K562 (cell line): ENCODE measurements around the gene FBXL13. TPM values are rescaled to one million over a fixed set of nuclear protein-coding genes. Genes with fewer than 3 reads are reported as not detected.
A peak's percentile ranks its signal among the peaks of the same experiment; 100 is the strongest.

ENCODE experiments used
- ATAC-seq: fragments of 200-7000 bp; cut with Tn5 transposase; 3 replicates; pipeline ENCODE4 v1.9.1; 2020; ENCODE audit warnings: moderate library complexity
- BruUV-seq: library from RNA; stranded (reverse); fragments of 400-500 nt; replicated peaks from 2 replicates; lab custom pipeline; 2021; lab: Mats Ljungman, UMichigan
- CTCF ChIA-PET: fragments of 300-600 bp; formaldehyde crosslinking; extraction: SDS; loops from one replicate; lab custom pipeline; 2021; ENCODE audit warnings: low intra/inter-chr PET ratio; lab: Yijun Ruan, JAX
- POLR2A ChIA-PET: fragments of 300-600, 350-650 bp; sonication (Branson Sonifier 250); formaldehyde crosslinking; extraction: SDS; loops from one replicate; lab custom pipeline; 2021; ENCODE audit warnings: antibody characterized with exemption, inconsistent platforms; lab: Yijun Ruan, JAX
- DNase-seq, 4 experiments: peaks; one replicate each; pipeline versions ENCODE4 v3.0.0 to v3.0.0-alpha.2; 2011 to 2018; ENCODE audit warnings: low spot score in 3 of 4, mixed read lengths in 3 of 4; ENCODE audit errors: extremely low read depth in 1 of 4
- FAIRE-seq: peaks from 2 replicates; lab custom pipeline; 2011; peaks lifted over from hg19 to GRCh38; lab: Jason Lieb, UNC
- H2AFZ ChIP-seq: 2 replicates; pipeline ENCODE4 v1.6.0; 2011; ENCODE audit warnings: low read depth, low read length, control low read depth, inconsistent platforms
- H3K27ac ChIP-seq: fragments of 200-600 bp; 3 replicates; pipeline ENCODE4 v1.8.0; 2011; ENCODE audit warnings: low read depth, mild to moderate bottlenecking, control low read depth, inconsistent platforms, low read length, moderate library complexity, mixed read lengths; ENCODE audit errors: extremely low read depth
- H3K27me3 ChIP-seq, 2 experiments: fragments of 300-600 bp in 1 of 2; 2 replicates in 1 of 2; 3 replicates in 1 of 2; pipeline versions ENCODE4 v1.6.0 to v1.8.0; 2011; ENCODE audit warnings: inconsistent platforms in 2 of 2, low read length in 2 of 2, mild to moderate bottlenecking in 1 of 2, mixed read lengths in 1 of 2, moderate library complexity in 1 of 2; ENCODE audit not compliant: control insufficient read depth in 2 of 2, insufficient read depth in 2 of 2
- H3K36me3 ChIP-seq: fragments of 300-600 bp; 3 replicates; pipeline ENCODE4 v1.8.0; 2011; ENCODE audit warnings: mild to moderate bottlenecking, low read length, inconsistent platforms; ENCODE audit not compliant: control insufficient read depth, insufficient read depth
- H3K4me1 ChIP-seq, 2 experiments: fragments of 200-600 bp in 1 of 2; replicated peaks in 1 of 2; 2 replicates in 1 of 2; 3 replicates in 1 of 2; pipeline versions ENCODE4 v1.5.1 to v1.8.0; 2011; ENCODE audit warnings: inconsistent platforms in 2 of 2, low read length in 2 of 2, mild to moderate bottlenecking in 1 of 2, mixed read lengths in 1 of 2, moderate library complexity in 1 of 2; ENCODE audit not compliant: control insufficient read depth in 2 of 2, insufficient read depth in 2 of 2
- H3K4me2 ChIP-seq: 2 replicates; pipeline ENCODE4 v1.6.1; 2011; ENCODE audit warnings: low read length, control low read depth, inconsistent platforms, mixed read lengths; ENCODE audit not compliant: insufficient read depth
- H3K4me3 ChIP-seq: fragments of 200-600 bp; sonication (generic), shearing (Covaris generic); 2 replicates; pipeline ENCODE4 v1.5.1; 2016; ENCODE audit warnings: control low read depth, inconsistent platforms
- H3K79me2 ChIP-seq: fragments of 200-600 bp; 3 replicates; pipeline ENCODE4 v1.8.0; 2011; ENCODE audit warnings: low read length, inconsistent platforms; ENCODE audit not compliant: control insufficient read depth, insufficient read depth
- H3K9ac ChIP-seq, 2 experiments: 2 replicates each; pipeline versions ENCODE4 v1.6.0 to v1.6.1; 2011; ENCODE audit warnings: low read depth in 2 of 2, low read length in 2 of 2, control low read depth in 1 of 2, inconsistent platforms in 1 of 2, mild to moderate bottlenecking in 1 of 2, mixed read lengths in 1 of 2; ENCODE audit not compliant: insufficient read depth in 1 of 2
- H3K9me1 ChIP-seq: one replicate; pipeline ENCODE4 v1.6.0; 2011; ENCODE audit warnings: inconsistent platforms, mild to moderate bottlenecking, low read length, moderate library complexity; ENCODE audit not compliant: control insufficient read depth, insufficient read depth
- H3K9me3 ChIP-seq: replicated peaks from 2 replicates; pipeline ENCODE4 v1.5.1; 2011; ENCODE audit warnings: low read depth, low read length, inconsistent platforms; ENCODE audit not compliant: control insufficient read depth, insufficient read depth
- H4K20me1 ChIP-seq: replicated peaks from 2 replicates; pipeline ENCODE4 v1.6.1; 2011; ENCODE audit warnings: low read length, inconsistent platforms, mixed read lengths; ENCODE audit not compliant: control insufficient read depth, insufficient read depth
- C11orf30 ChIP-seq: fragments of 450-650 bp; IDR thresholded peaks from 2 replicates; pipeline ENCODE4 v1.6.1; 2016; ENCODE audit warnings: low read depth, mild to moderate bottlenecking
- DIDO1 ChIP-seq: fragments of 450-650 bp; IDR thresholded peaks from 2 replicates; pipeline ENCODE4 v1.6.1; 2016; ENCODE audit warnings: low read depth, missing biosample characterization, missing genetic modification characterization
- ELK3 ChIP-seq: fragments of 450-650 bp; formaldehyde crosslinking; IDR thresholded peaks from 2 replicates; pipeline ENCODE4 v1.4.0; 2020; ENCODE audit warnings: mild to moderate bottlenecking
- KAT8 ChIP-seq: fragments of 450-650 bp; IDR thresholded peaks from 2 replicates; pipeline ENCODE4 v1.6.1; 2016; ENCODE audit warnings: low read depth, mild to moderate bottlenecking
- LARP7 ChIP-seq: fragments of 450-650 bp; IDR thresholded peaks from 2 replicates; pipeline ENCODE4 v1.6.1; 2016
- MAFG ChIP-seq: fragments of 450-650 bp; conservative IDR thresholded peaks from 2 replicates; pipeline ENCODE4 v1.6.1; 2016; ENCODE audit warnings: missing genetic modification characterization, missing compliant biosample characterization
- MEIS2 ChIP-seq: fragments of 450-650 bp; IDR thresholded peaks from 2 replicates; pipeline ENCODE4 v1.6.1; 2014; ENCODE audit warnings: mild to moderate bottlenecking; ENCODE audit not compliant: partially characterized antibody
- RAD21 ChIP-seq, 2 experiments: fragments of 250-450 bp in 1 of 2; fragments of 450-650 bp in 1 of 2; sonication (Bioruptor Pico) in 1 of 2; formaldehyde crosslinking in 1 of 2; IDR thresholded peaks in 1 of 2; conservative IDR thresholded peaks in 1 of 2; 2 replicates each; pipeline versions ENCODE4 v1.4.0 to v1.8.0; 2020 to 2022; ENCODE audit warnings: mild to moderate bottlenecking in 2 of 2, moderate library complexity in 1 of 2
- RB1 ChIP-seq: fragments of 450-650 bp; IDR thresholded peaks from 2 replicates; pipeline ENCODE4 v1.6.1; 2017; ENCODE audit warnings: low read depth, mild to moderate bottlenecking
- TFAM ChIP-seq: fragments of 250-450 bp; sonication (Bioruptor Pico); conservative IDR thresholded peaks from 2 replicates; pipeline ENCODE4 v1.5.0; 2021; ENCODE audit warnings: mild to moderate bottlenecking, moderate library complexity
- ZKSCAN1 ChIP-seq: fragments of 150-350 bp; IDR thresholded peaks from 2 replicates; pipeline ENCODE4 v1.6.1; 2016; ENCODE audit warnings: low read depth, low read length
- ZNF133 ChIP-seq: fragments of 250-450 bp; sonication (Bioruptor Pico); IDR thresholded peaks from 2 replicates; pipeline ENCODE4 v1.4.0; 2020; ENCODE audit warnings: mild to moderate bottlenecking
- ZNF316 ChIP-seq: fragments of 450-650 bp; IDR thresholded peaks from 2 replicates; pipeline ENCODE4 v1.6.1; 2016
- ZNF512 ChIP-seq: IDR thresholded peaks from 2 replicates; pipeline ENCODE4 v1.6.1; 2016; ENCODE audit warnings: missing genetic modification characterization, missing compliant biosample characterization
- ZNF764 ChIP-seq: fragments of 250-450 bp; sonication (Bioruptor Pico); IDR thresholded peaks from 2 replicates; pipeline ENCODE4 v1.4.0; 2020; ENCODE audit warnings: low read depth, mild to moderate bottlenecking, moderate library complexity
- ZNF77 ChIP-seq: fragments of 250-450 bp; sonication (Bioruptor Pico); IDR thresholded peaks from 2 replicates; pipeline ENCODE4 v1.5.0; 2020
- WGBS: fragments of 100-300 bp; shearing (Covaris generic); methylation state at CpG from one replicate; pipeline ENCODE4 v1.1.6; 2016; ENCODE audit warnings: low coverage, mixed read lengths; ENCODE audit not compliant: insufficient coverage; ENCODE audit errors: missing lambda C conversion rate; 5-methylcytosine and 5-hydroxymethylcytosine counted together
- in situ Hi-C: fragments of 300-500 bp; cut with MboI; formaldehyde crosslinking; loops from 4 replicates; pipeline ENCODE4 v1.15.0; 2018; ENCODE audit warnings: inconsistent platforms, mixed read lengths
- intact Hi-C: fragments of 100-400 bp; cut with micrococcal nuclease; formaldehyde crosslinking; loops from 2 replicates; pipeline ENCODE4 v1.14.2; 2022
- polyA plus RNA-seq, 8 experiments: library from polyadenylated mRNA; depleted of rRNA in 4 of 8; stranded (reverse) in 5 of 8; unstranded in 3 of 8; fragments of >200 nt; fragmentation: Nextera tagmentation in 2 of 8; fragmentation: Illumina TruSeq in 1 of 8; extraction: Ambion mirVana in 2 of 8; extraction: Trizol in 1 of 8; gene quantifications; 2 replicates each; pipeline versions ENCODE4 v1.2.1 to v1.2.3, GENCODE V29; 2011 to 2014; ENCODE audit warnings: inconsistent platforms in 1 of 8, missing spikeins in 1 of 8
- total RNA-seq, 7 experiments: library from RNA; depleted of rRNA in 6 of 7; stranded (reverse); fragments of >200 nt in 6 of 7; fragmentation: Illumina TruSeq in 2 of 7; extraction: Trizol in 2 of 7; gene quantifications; 2 replicates each; pipeline versions ENCODE4 v1.2.1 to v1.2.3, GENCODE V29; 2011 to 2021; ENCODE audit warnings: low replicate concordance in 1 of 7
- TF ChIP-seq, protein P1 (sequence below): fragments of 450-650 bp; IDR thresholded peaks from 2 replicates; pipeline ENCODE4 v1.6.1; 2016

Gene FBXL13
- total and polyA plus RNA-seq, 9 of the 15 experiments (the other 6 are each of a cell fraction or from before 2014, with no cell fraction given) = 16.3 to 55.0 (median 25.4) TPM

DNA sequence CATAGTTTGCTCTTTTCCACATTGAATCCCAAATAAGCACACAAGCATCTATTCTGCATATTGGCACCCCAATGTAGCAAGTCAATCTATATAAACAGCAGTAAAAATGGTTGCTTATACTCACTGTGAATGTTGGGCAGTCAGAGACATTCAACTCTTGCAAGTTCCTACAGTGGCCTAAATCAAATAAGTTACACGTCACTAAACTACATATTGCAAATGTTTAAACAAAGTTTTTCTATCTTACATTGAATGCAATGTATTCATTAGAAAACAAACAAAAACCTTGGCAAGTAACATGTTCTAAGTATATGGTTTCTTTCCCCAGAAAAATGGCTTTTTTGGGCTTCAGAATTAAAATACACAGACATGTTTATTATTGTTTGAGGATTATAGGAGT, 142.8 kb downstream of the FBXL13 start (continued):
- TF ChIP-seq ZNF77 (CRISPR knock-in tag) = no peak
- TF ChIP-seq ZNF764 (CRISPR knock-in tag) = no peak
- no peak for TF ChIP-seq TFAM
- no peak for TF ChIP-seq ZKSCAN1
- TF ChIP-seq, all 486 proteins: peak for 0

DNA sequence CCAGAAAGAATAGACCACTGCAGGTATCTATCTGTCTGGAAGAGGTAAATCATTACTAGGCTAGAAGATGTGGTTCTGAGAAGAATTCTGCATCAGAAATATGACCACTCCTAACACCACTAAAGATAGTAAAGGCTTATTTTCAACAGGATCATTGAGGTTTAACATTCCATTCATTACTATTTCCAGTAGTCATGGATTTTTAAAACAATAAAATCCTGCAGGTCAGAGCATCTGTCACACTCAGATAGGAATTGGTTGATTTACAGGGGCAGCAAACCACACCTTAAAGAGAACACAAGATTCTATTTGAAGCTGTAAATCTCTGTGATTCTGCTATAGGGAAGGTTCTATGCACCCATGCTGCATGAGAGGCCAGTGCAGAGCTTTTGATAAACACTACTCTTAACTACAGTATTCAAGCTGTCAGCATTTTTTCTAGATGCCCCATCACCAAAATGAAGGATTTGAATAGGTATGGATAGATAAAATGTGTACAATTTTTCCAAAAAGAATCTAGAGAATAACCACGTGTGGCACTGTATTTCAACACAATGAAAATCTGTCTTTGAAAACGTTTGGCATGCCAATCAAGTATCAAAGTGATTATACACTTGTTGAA, 147.2 kb downstream of the FBXL13 start:
- Histone ChIP-seq H3K79me2 (no peaks in the 10 kb centered on the region), H3K9ac (no peak overlapping the region), H3K36me3 (peaks cover 32% of the 10 kb centered on the region), H3K27ac (no peak overlapping the region), H2AFZ (no peak overlapping the region), H3K9me3 (no peaks in the 10 kb centered on the region), H3K4me3 (no peak overlapping the region), H3K27me3 (no peaks in the 10 kb centered on the region)
- intact Hi-C loops = no loop called here
- 23% methylated on average over 2 of the region's 2 CpGs for WGBS
- ChIA-PET POLR2A (interaction anchor here (3.6 kb wide), 1 partner anchor 10 kb away, joined by 21 read pairs; no protein-coding TSS in a partner anchor), CTCF (no interaction called here)
- no TSS peak for BruUV-seq
- FAIRE-seq = no peak
- TF ChIP-seq ELK3 (CRISPR knock-in tag) (no peak), KAT8 (no peak), MAFG (0 out of 2 replicates have a peak, but pooled peaks have one; percentile 8), MEIS2 (peak; percentile 28), LARP7 (no peak), ZNF133 (no peak), ZNF512 (no peak), RB1 (no peak), RAD21 (CRISPR knock-in tag; conservative IDR thresholded peaks at IDR 0.05 in 1 of 2, IDR thresholded peaks at IDR 0.05 in 1 of 2) (no peak), ZNF316 (peak; percentile 47; the same call in 1 of the 2 replicates), DIDO1 (tag) (no peak), C11orf30 (peak; percentile 47; the same call in 1 of the 2 replicates)
- TF ChIP-seq, protein P1, sequence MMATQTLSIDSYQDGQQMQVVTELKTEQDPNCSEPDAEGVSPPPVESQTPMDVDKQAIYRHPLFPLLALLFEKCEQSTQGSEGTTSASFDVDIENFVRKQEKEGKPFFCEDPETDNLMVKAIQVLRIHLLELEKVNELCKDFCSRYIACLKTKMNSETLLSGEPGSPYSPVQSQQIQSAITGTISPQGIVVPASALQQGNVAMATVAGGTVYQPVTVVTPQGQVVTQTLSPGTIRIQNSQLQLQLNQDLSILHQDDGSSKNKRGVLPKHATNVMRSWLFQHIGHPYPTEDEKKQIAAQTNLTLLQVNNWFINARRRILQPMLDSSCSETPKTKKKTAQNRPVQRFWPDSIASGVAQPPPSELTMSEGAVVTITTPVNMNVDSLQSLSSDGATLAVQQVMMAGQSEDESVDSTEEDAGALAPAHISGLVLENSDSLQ = no peak
- TF ChIP-seq, all 486 proteins: peak for 4
- DNase-seq (no peak), ATAC-seq (no peak)
- Histone ChIP-seq H3K4me2 (no peak overlapping the region), H3K9me1 (no peaks in the 10 kb centered on the region), H4K20me1 (no peaks in the 10 kb centered on the region; the same call in 1 of the 2 replicates), H3K4me1 (peaks cover 7% of the 10 kb centered on the region in 2 experiments; a peak in 3 of 5 replicates)
- in situ Hi-C loops = no loop called here
